ENCODE results near the gene FBXL7. TPM values are rescaled to one million over a fixed set of nuclear protein-coding genes. Genes with fewer than 3 reads are reported as not detected.

Gene FBXL7
- total RNA-seq, 4 donors from 2014 or later, result 2.0 to 6.8 (median 3.9) TPM

GRCh38 chr5:15654779-15655178, 154.8 kb downstream of the FBXL7 start:
- no peak for DNase-seq (ENCODE audit: low spot score in 2 of 2)
- TF ChIP-seq POLR2A (IDR thresholded peaks at IDR 0.05) (no peak), CTCF (IDR thresholded peaks at IDR 0.05) (no peak)
- intact Hi-C loops (cut with DNase I; ENCODE audit: low total_unique reads), result no loop called here
- H3K4me3 ChIP-seq (ENCODE audit: low read depth, poor library complexity, severe bottlenecking), result no peak overlapping the region
- WGBS, 2 donors, result 45 to 50% methylated on average over 1 of the region's 1 CpG

- WGBS, 2 donors, result 91 to 94% methylated on average over 4 of the region's 4 CpGs
- H3K4me3 ChIP-seq (ENCODE audit: low read depth, poor library complexity, severe bottlenecking), result no peak overlapping the region
- DNase-seq (ENCODE audit: low spot score in 2 of 2), result no peak
- TF ChIP-seq CTCF (IDR thresholded peaks at IDR 0.05) (no peak), POLR2A (IDR thresholded peaks at IDR 0.05) (no peak)
- intact Hi-C loops (cut with DNase I; ENCODE audit: low total_unique reads), result no loop called here
Observed at GRCh38 chr5:15655683-15656082, 155.7 kb downstream of the FBXL7 start.

DNA sequence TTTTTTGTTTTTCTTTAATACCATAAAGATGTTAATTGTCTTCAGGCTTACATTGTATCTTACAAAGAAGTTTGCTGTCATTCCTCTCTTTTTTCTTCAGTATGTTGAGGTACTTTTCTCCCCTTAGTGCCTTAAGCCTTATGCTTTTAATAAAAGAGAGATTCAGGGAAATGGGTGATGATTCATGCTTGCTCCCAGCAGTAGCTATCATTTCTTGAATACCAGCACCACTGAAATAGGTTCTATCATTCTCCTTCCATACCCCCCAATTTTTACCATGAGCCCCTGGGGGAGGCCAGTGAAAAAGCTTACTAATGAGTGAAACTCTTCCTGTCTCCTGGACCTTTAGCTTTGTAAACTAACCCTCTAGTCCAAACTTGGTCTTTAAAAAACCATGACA, 165.0 kb downstream of the FBXL7 start:
- intact Hi-C loops (cut with DNase I; ENCODE audit: low total_unique reads), result no loop called here
- TF ChIP-seq CTCF (IDR thresholded peaks at IDR 0.05) (no peak), POLR2A (IDR thresholded peaks at IDR 0.05) (no peak)
- H3K4me3 ChIP-seq (ENCODE audit: low read depth, poor library complexity, severe bottlenecking), result no peak overlapping the region
- no peak for DNase-seq (ENCODE audit: low spot score in 2 of 2)

DNA sequence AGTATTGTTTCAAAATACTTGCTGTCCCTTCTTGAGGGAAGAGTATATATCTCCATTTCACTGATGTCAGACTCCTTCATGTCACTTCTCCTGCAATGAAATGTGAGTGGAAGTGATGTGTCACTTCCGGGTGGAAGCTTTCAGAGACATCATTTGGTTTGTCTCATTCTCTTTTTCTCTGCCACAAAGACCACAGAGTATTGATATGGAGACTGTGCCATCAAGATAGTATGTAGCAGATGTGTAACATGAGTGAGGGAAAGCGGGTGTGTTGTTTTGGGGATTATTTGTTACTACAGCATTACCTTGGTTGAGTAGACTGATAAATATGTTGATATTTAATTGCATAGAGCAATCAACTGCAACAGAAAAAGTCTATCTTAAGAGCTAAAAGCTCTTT, 169.8 kb downstream of the FBXL7 start:
- DNase-seq (ENCODE audit: low spot score in 2 of 2), result no peak
- TF ChIP-seq CTCF (IDR thresholded peaks at IDR 0.05) (no peak), POLR2A (IDR thresholded peaks at IDR 0.05) (no peak)
- H3K4me3 ChIP-seq (ENCODE audit: low read depth, poor library complexity, severe bottlenecking), result no peak overlapping the region
- intact Hi-C loops (cut with DNase I; ENCODE audit: low total_unique reads), result no loop called here
- 93 to 95% methylated on average over 2 of the region's 2 CpGs for WGBS, 2 donors

DNA sequence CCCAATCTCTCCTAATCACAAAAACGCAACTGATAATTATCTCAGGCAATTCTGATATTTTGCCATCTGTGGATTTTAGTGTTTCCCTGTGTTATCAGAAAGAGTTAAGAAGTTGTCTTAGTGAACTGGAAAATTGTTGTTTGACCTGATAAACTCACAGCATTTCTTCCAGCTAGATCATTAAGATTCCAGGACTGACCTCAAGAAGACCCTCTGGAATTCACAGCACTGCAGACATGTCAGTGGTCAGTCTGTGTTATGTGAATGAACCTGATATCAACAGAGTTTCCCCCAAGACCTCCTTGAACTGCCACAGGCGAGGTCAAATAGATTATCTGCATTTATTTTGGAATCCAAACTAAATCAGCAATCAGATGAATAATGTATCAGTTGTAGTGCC, 174.7 kb downstream of the FBXL7 start:
- intact Hi-C loops (cut with DNase I; ENCODE audit: low total_unique reads), result no loop called here
- H3K4me3 ChIP-seq (ENCODE audit: low read depth, poor library complexity, severe bottlenecking), result no peak overlapping the region
- DNase-seq (ENCODE audit: low spot score in 2 of 2), result no peak
- 80 to 83% methylated on average over 2 of the region's 2 CpGs for WGBS, 2 donors
- TF ChIP-seq CTCF (IDR thresholded peaks at IDR 0.05) (no peak), POLR2A (IDR thresholded peaks at IDR 0.05) (no peak)

GRCh38 chr5:15676591-15676990, 176.6 kb downstream of the FBXL7 start:
- DNase-seq (ENCODE audit: low spot score in 2 of 2), result no peak
- 65 to 68% methylated on average over 1 of the region's 1 CpG for WGBS, 2 donors
- intact Hi-C loops (cut with DNase I; ENCODE audit: low total_unique reads), result no loop called here
- TF ChIP-seq CTCF (IDR thresholded peaks at IDR 0.05) (no peak), POLR2A (IDR thresholded peaks at IDR 0.05) (no peak)
- H3K4me3 ChIP-seq (ENCODE audit: low read depth, poor library complexity, severe bottlenecking), result no peak overlapping the region

Data from lower leg skin (tissue), 4 donors.